IPS-20b (cell line): ENCODE results near the gene NUMA1.

Experiments
- H3K27ac ChIP-seq: one replicate; pipeline ENCODE4 v1.5.1; 2013; ENCODE audit warnings: low read length
- H3K27me3 ChIP-seq: 2 replicates; pipeline ENCODE4 v1.6.1; 2013; ENCODE audit warnings: mild to moderate bottlenecking, low read length, inconsistent platforms; ENCODE audit not compliant: insufficient read depth
- H3K36me3 ChIP-seq: 2 replicates; pipeline ENCODE4 v1.6.1; 2013; ENCODE audit warnings: low read depth, mild to moderate bottlenecking, inconsistent platforms, low read length, moderate library complexity; ENCODE audit not compliant: insufficient read depth
- H3K4me1 ChIP-seq: 2 replicates; pipeline ENCODE4 v1.6.1; 2013; ENCODE audit warnings: mild to moderate bottlenecking, control low read depth, inconsistent platforms, low read length, moderate library complexity; ENCODE audit not compliant: insufficient read depth
- H3K4me3 ChIP-seq: 2 replicates; pipeline ENCODE4 v1.5.1; 2013; ENCODE audit warnings: mild to moderate bottlenecking, low read length, inconsistent platforms
- H3K9ac ChIP-seq: 2 replicates; pipeline ENCODE4 v1.6.1; 2013; ENCODE audit warnings: low read depth, mild to moderate bottlenecking, inconsistent platforms, low read length, moderate library complexity
- H3K9me3 ChIP-seq: 2 replicates; pipeline ENCODE4 v1.6.1; 2013; ENCODE audit warnings: mild to moderate bottlenecking, low read depth, low read length, inconsistent platforms; ENCODE audit not compliant: insufficient read depth

Gene NUMA1

DNA sequence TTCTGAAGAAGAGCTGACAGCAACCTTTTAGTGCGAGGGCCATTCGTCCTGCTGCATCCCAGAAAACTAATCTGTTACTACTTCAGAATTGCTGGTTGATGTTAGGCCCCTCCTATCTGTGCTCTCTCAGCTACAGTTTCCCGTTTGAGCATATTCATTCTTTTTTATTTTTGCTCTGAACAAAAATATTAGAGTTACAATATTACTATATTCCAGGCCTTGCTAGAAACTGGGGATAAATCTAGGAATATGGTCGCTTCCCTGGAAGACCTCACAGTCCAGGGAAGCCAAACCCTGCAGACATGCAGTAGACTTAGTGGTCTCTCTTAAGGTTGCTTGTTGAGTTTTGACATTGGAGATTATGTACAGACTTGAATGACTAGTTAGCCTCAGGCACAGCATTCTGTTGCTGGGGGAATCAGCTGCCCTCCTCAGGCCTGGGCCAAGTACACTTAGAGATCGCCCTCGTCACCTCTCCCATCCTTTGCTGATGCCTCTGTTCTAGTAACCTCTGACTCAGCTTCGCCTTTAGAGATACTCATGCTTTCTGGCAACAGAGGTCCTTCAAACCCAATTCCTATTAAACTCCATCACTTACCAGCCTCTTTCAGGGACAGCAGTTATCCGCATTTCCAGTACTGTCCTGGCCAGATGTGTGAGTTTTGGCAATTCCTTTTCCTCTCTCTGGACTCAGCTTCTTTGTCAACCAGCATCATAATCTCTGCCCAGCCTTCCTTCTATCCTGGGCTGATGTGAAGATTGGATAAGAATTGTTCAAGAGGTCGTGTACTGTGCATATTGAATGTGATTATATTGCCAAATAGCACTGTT is 32.9 kb upstream of the NUMA1 start:
- peaks cover 38% of the 10 kb centered on the region for H3K27me3 ChIP-seq
- peaks cover 10% of the 10 kb centered on the region for H3K36me3 ChIP-seq
- peaks cover 5% of the 10 kb centered on the region; the same call in 1 of the 2 replicates for H3K4me1 ChIP-seq
- H3K4me3 ChIP-seq = peak overlapping the region; percentile 91
- no peaks in the 10 kb centered on the region for H3K9me3 ChIP-seq
- peak overlapping the region; percentile 99 for H3K9ac ChIP-seq
- peak overlapping the region; percentile 99 for H3K27ac ChIP-seq

DNA sequence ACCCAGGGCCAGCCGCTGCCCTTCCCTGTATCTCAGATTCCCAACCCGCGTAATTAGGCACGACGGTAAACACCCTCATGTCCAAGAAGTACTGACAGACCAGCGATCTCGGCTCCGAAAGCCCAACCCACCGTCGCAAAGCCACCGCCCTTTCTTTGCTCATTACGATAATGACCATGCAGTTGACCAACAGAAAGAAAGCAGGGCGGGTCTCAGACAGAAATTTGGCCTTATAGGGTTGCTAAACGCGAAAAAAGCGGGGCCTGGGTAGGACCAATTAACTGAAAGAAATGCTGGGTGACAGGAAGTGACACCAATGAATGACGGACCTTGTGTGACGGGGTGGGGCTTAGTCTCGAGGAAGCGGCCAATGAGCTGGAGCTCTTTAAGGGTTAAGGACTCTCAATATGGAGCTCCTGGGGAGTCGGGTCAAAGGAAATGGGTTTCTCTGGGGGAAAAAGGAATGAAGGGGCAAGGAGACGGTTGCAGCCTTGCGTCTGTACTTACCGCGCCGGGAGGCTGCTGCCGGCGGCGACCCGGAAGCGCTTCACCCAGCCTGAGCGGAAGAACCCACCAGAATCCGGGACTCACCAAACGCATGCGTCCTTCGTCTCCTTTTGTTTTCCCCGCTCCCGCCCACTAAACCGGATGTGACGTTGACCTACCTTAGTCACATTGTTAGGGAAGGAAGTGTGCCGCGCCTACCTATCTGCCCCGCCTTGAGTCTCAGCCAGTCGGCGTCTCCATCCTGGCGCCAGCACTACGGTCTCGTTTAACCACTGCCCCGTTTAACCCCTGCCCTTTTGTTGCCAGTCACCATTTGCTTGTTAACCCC is 32.0 kb upstream of the NUMA1 start, which contains the start of gene ANAPC15:
Gene ANAPC15 (minus strand): TSS at position 553 of the 835 bp plus-strand sequence. CDS start 1,419 bp downstream, outside the sequence.
- Histone ChIP-seq H3K27ac (peak within 1 kb of the TSS; percentile 99), H3K9me3 (no peaks in the 10 kb centered on the region), H3K4me1 (peaks cover 5% of the 10 kb centered on the region; the same call in 1 of the 2 replicates), H3K9ac (peak within 1 kb of the TSS; percentile 99), H3K4me3 (peak within 1 kb of the TSS; percentile 91), H3K36me3 (peaks cover 10% of the 10 kb centered on the region), H3K27me3 (peaks cover 34% of the 10 kb centered on the region)

GRCh38 chr11:72111300-72112142 is 31.2 kb upstream of the NUMA1 start:
- Histone ChIP-seq H3K4me1 (peaks cover 5% of the 10 kb centered on the region; the same call in 1 of the 2 replicates), H3K4me3 (peak overlapping the region; percentile 91), H3K27ac (peak overlapping the region; percentile 31), H3K9ac (peak overlapping the region; percentile 99), H3K9me3 (no peaks in the 10 kb centered on the region), H3K36me3 (peaks cover 10% of the 10 kb centered on the region), H3K27me3 (peaks cover 26% of the 10 kb centered on the region)

DNA sequence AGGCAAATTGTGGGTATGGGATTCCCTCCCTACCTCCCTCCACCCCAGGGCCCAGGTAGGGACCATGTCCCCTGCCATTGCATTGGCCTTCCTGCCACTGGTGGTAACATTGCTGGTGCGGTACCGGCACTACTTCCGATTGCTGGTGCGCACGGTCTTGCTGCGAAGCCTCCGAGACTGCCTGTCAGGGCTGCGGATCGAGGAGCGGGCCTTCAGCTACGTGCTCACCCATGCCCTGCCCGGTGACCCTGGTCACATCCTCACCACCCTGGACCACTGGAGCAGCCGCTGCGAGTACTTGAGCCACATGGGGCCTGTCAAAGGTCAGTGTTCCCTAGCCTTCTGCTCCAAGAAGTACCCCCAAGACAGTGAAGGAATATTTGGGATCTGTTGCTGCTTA is 25.5 kb upstream of the NUMA1 start, which contains the start of gene TOMT:
Gene TOMT (plus strand): TSS at position 37 of the 400 bp plus-strand sequence. CDS start 28 bp downstream, at position 65.
- H3K4me3 ChIP-seq = no peak within 1 kb of the TSS
- H3K4me1 ChIP-seq = peaks cover 9% of the 10 kb centered on the region
- no peak within 1 kb of the TSS for H3K9ac ChIP-seq
- H3K27ac ChIP-seq = no peak within 1 kb of the TSS
- no peaks in the 10 kb centered on the region for H3K9me3 ChIP-seq
- no peaks in the 10 kb centered on the region for H3K27me3 ChIP-seq
- H3K36me3 ChIP-seq = peaks cover 17% of the 10 kb centered on the region

GRCh38 chr11:72103754-72104167 is 23.4 kb upstream of the NUMA1 start:
- peaks cover 9% of the 10 kb centered on the region for H3K4me1 ChIP-seq
- no peaks in the 10 kb centered on the region for H3K9me3 ChIP-seq
- peak overlapping the region; percentile 78 for H3K9ac ChIP-seq
- peaks cover 28% of the 10 kb centered on the region for H3K36me3 ChIP-seq
- peak overlapping the region; percentile 62 for H3K4me3 ChIP-seq
- H3K27ac ChIP-seq = peak overlapping the region; percentile 95
- H3K27me3 ChIP-seq = no peaks in the 10 kb centered on the region

GRCh38 chr11:72102946-72103753 is 22.8 kb upstream of the NUMA1 start, which contains the start of gene LAMTOR1:
LAMTOR1 (minus strand) TSS chr11:72103297; CDS start chr11:72103224, 73 bp downstream.
- peaks cover 35% of the 10 kb centered on the region for H3K36me3 ChIP-seq
- H3K27me3 ChIP-seq = no peaks in the 10 kb centered on the region

GRCh38 chr11:72102631-72102945 is 22.2 kb upstream of the NUMA1 start:
- Histone ChIP-seq H3K27ac (peak overlapping the region; percentile 94), H3K4me1 (peaks cover 9% of the 10 kb centered on the region)

More at GRCh38 chr11:72102946-72103753, 22.8 kb upstream of the NUMA1 start, which contains the start of gene LAMTOR1:
- Histone ChIP-seq H3K4me1 (peaks cover 9% of the 10 kb centered on the region), H3K9ac (peak within 1 kb of the TSS; percentile 100), H3K9me3 (no peaks in the 10 kb centered on the region), H3K4me3 (peak within 1 kb of the TSS; percentile 94), H3K27ac (peak within 1 kb of the TSS; percentile 95)

GRCh38 chr11:72102162-72102561 is 21.8 kb upstream of the NUMA1 start:
- Histone ChIP-seq H3K27ac (peak overlapping the region; percentile 94), H3K9me3 (no peaks in the 10 kb centered on the region)

More at GRCh38 chr11:72102631-72102945, 22.2 kb upstream of the NUMA1 start:
- Histone ChIP-seq H3K9me3 (no peaks in the 10 kb centered on the region), H3K27me3 (no peaks in the 10 kb centered on the region), H3K4me3 (peak overlapping the region; percentile 94), H3K36me3 (peaks cover 40% of the 10 kb centered on the region), H3K9ac (peak overlapping the region; percentile 100)

DNA sequence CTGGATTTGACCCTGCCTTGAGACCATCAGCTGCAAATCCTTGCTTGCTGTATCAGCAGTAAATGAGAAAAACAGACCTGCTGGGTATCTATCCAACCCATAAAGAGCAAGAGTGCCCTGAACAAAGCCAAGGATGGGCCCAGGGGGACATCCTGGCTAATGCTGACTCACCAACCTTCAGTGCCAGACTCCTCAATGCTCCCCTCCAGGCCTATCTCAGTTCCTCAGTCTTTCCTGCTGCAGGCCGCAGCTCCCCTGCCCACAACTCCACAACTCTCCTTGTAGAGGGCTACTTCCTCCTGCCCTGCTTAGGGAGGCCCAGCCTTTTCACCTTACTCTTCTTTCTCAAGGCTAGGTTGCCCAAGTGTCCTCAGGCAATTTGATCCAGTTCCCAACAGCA is 20.1 kb upstream of the NUMA1 start:
- peaks cover 54% of the 10 kb centered on the region for H3K36me3 ChIP-seq
- H3K9ac ChIP-seq = no peak overlapping the region
- no peak overlapping the region for H3K27ac ChIP-seq
- H3K9me3 ChIP-seq = no peaks in the 10 kb centered on the region
- H3K27me3 ChIP-seq = no peaks in the 10 kb centered on the region
- no peak overlapping the region for H3K4me3 ChIP-seq
- peaks cover 9% of the 10 kb centered on the region for H3K4me1 ChIP-seq

More at GRCh38 chr11:72102162-72102561, 21.8 kb upstream of the NUMA1 start:
- Histone ChIP-seq H3K4me3 (peak overlapping the region; percentile 94), H3K4me1 (peaks cover 9% of the 10 kb centered on the region), H3K9ac (peak overlapping the region; percentile 100), H3K36me3 (peaks cover 44% of the 10 kb centered on the region), H3K27me3 (no peaks in the 10 kb centered on the region)

DNA sequence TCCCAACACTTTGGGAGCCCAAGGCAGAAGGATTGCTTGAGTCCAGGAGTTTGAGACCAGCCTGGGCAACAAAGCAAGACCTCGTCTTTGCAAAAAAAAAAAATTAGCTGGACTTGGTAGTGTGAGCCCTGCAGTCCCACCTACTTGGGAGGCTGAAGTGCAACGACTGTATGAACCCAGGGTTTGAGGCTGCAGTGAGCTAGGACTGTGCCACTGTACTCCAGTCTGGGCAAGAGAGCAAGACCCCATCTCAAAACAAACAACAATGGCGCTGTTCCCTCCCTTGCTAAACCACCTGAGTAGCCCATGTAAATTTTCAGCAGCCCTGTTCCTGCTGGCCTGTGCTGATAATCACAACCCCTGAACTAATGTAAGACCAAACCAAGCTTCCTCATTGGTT is 19.7 kb upstream of the NUMA1 start:
- H3K27me3 ChIP-seq = no peaks in the 10 kb centered on the region
- peaks cover 59% of the 10 kb centered on the region for H3K36me3 ChIP-seq
- no peak overlapping the region for H3K4me3 ChIP-seq
- H3K9ac ChIP-seq = no peak overlapping the region
- H3K9me3 ChIP-seq = no peaks in the 10 kb centered on the region
- no peak overlapping the region for H3K27ac ChIP-seq
- H3K4me1 ChIP-seq = peaks cover 9% of the 10 kb centered on the region
